H1 (cell line): ENCODE data around the gene TNFAIP8.

Experiments
- BACH1 ChIP-seq: IDR thresholded peaks from 2 replicates; pipeline ENCODE4 v1.6.1; 2012; ENCODE audit warnings: low read length, improper control_type of control experiment
- BCL11A ChIP-seq, 2 experiments: IDR thresholded peaks; one replicate each; pipeline ENCODE4 v1.6.1; 2011; ENCODE audit warnings: low read depth in 2 of 2, low read length in 2 of 2, mild to moderate bottlenecking in 2 of 2
- CTBP2 ChIP-seq: IDR thresholded peaks from 2 replicates; pipeline ENCODE4 v1.7.0; 2011; ENCODE audit warnings: borderline replicate concordance, mild to moderate bottlenecking, moderate library complexity, mixed read lengths, low read length; ENCODE audit not compliant: insufficient read depth, insufficient read length
- EP300 ChIP-seq, 2 experiments: IDR thresholded peaks; 1 replicate in 1 of 2; 2 replicates in 1 of 2; pipeline ENCODE4 v1.6.1; 2011 to 2012; ENCODE audit warnings: low read depth in 2 of 2, low read length in 2 of 2, mild to moderate bottlenecking in 2 of 2, borderline replicate concordance in 1 of 2, inconsistent platforms in 1 of 2, moderate library complexity in 1 of 2
- JUND ChIP-seq: IDR thresholded peaks from 2 replicates; pipeline ENCODE4 v1.6.1; 2011; ENCODE audit warnings: mild to moderate bottlenecking, improper control_type of control experiment, low read length
- MAFK ChIP-seq: IDR thresholded peaks from 2 replicates; pipeline ENCODE4 v1.6.1; 2012; ENCODE audit warnings: low read depth, mild to moderate bottlenecking, improper control_type of control experiment, low read length
- POLR2A ChIP-seq, 2 experiments: IDR thresholded peaks; 1 replicate in 1 of 2; 2 replicates in 1 of 2; pipeline ENCODE4 v1.6.1; 2011; ENCODE audit warnings: low read depth in 2 of 2, low read length in 2 of 2, mild to moderate bottlenecking in 2 of 2; ENCODE audit errors: control extremely low read depth in 1 of 2
- POLR2AphosphoS5 ChIP-seq: IDR thresholded peaks from 2 replicates; pipeline ENCODE4 v1.6.1; 2011; ENCODE audit warnings: low read depth, low read length
- RXRA ChIP-seq: IDR thresholded peaks from 2 replicates; pipeline ENCODE4 v1.6.1; 2011; ENCODE audit warnings: low read depth, mild to moderate bottlenecking, low read length, moderate library complexity; ENCODE audit not compliant: insufficient read depth
- SP1 ChIP-seq: IDR thresholded peaks from 2 replicates; pipeline ENCODE4 v1.6.1; 2011; ENCODE audit warnings: low read depth, low read length
- SUZ12 ChIP-seq: fragments of 200-600 bp; sonication (generic); IDR thresholded peaks from 2 replicates; pipeline ENCODE4 v1.6.1; 2012; ENCODE audit warnings: mild to moderate bottlenecking, inconsistent platforms, low read length, moderate library complexity, mixed read lengths
- TCF12 ChIP-seq: IDR thresholded peaks from 2 replicates; pipeline ENCODE4 v1.6.1; 2011; ENCODE audit warnings: low read depth, mild to moderate bottlenecking, low read length
- TF ChIP-seq, protein P1 (sequence below), 3 experiments: IDR thresholded peaks; 1 replicate in 2 of 3; 2 replicates in 1 of 3; pipeline versions ENCODE4 v1.5.1 to v1.6.1; 2011; ENCODE audit warnings: low read length in 3 of 3, mild to moderate bottlenecking in 3 of 3, inconsistent platforms in 2 of 3, low read depth in 1 of 3, moderate library complexity in 1 of 3; ENCODE audit not compliant: insufficient read depth in 1 of 3; ENCODE audit errors: control extremely low read depth in 1 of 3

DNA sequence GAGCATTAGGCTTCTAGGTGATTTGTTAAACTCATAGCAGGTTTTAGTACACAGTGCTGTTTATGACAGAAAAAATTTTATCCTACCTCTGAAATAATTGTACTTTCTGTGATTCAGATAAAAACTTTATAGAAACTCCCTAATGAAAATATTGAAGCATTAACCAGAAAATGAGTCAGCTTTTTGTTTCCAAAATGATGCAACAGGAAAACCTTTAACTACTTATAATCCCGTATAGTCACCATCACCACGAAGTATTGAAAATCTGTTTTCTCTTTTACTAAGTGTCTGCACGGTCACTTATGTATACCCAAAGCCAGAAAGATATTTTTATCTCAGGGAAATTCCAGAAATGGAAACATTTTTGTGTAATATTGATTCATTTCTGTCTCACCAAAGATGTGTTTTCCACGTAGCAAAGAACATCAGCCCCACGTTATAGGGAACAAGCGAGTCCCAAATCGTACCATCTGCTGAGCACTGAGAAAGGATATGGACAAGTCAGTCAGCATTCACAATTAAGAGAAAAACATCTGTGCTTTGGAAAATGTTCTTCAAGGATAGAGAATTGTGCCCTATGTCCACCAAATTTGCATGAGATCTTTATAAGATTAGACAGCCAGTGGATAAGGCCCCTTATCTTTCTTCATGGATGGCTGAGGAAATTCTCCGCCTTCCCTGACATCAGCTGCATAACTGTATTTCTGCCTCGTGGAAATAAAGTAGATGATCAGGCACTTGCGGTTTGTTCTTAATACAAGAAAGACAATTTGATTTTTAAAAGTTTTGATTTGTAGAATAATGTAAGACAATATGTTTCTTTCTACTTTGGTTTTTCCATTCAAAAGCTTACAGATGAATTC is 41.9 kb downstream of the TNFAIP8 start:
- no peak for TF ChIP-seq CTBP2
- no peak for TF ChIP-seq BACH1
- TF ChIP-seq POLR2A (IDR thresholded peaks at IDR 0.05; ENCODE audit: control extremely low read depth in 1 of 2, low read depth in 2 of 2, low read length in 2 of 2), result no peak
- no peak for TF ChIP-seq MAFK
- no peak for TF ChIP-seq SUZ12
- TF ChIP-seq, protein P1, sequence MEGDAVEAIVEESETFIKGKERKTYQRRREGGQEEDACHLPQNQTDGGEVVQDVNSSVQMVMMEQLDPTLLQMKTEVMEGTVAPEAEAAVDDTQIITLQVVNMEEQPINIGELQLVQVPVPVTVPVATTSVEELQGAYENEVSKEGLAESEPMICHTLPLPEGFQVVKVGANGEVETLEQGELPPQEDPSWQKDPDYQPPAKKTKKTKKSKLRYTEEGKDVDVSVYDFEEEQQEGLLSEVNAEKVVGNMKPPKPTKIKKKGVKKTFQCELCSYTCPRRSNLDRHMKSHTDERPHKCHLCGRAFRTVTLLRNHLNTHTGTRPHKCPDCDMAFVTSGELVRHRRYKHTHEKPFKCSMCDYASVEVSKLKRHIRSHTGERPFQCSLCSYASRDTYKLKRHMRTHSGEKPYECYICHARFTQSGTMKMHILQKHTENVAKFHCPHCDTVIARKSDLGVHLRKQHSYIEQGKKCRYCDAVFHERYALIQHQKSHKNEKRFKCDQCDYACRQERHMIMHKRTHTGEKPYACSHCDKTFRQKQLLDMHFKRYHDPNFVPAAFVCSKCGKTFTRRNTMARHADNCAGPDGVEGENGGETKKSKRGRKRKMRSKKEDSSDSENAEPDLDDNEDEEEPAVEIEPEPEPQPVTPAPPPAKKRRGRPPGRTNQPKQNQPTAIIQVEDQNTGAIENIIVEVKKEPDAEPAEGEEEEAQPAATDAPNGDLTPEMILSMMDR (IDR thresholded peaks at IDR 0.05; ENCODE audit: control extremely low read depth in 1 of 3, insufficient read depth in 1 of 3, low read depth in 1 of 3, low read length in 3 of 3), result no peak
- no peak for TF ChIP-seq POLR2AphosphoS5
- no peak for TF ChIP-seq SP1
- TF ChIP-seq RXRA, result no peak
- no peak for TF ChIP-seq TCF12
- no peak for TF ChIP-seq EP300 (IDR thresholded peaks at IDR 0.05; ENCODE audit: borderline replicate concordance in 1 of 2, low read depth in 2 of 2, low read length in 2 of 2)
- TF ChIP-seq BCL11A (IDR thresholded peaks at IDR 0.05; ENCODE audit: low read depth in 2 of 2, low read length in 2 of 2), result no peak
- TF ChIP-seq JUND, result no peak
